HG02571 (cell line): ENCODE results near the gene IDH3G.

Source experiments
- ATAC-seq: cut with Tn5 transposase; IDR thresholded peaks from one replicate; pipeline ENCODE4 v1.9.1; 2021; ENCODE audit warnings: mild to moderate bottlenecking, moderate library complexity; ENCODE audit not compliant: unreplicated experiment

Gene IDH3G

GRCh38 chrX:153773741-153774575 lies 20.2 kb downstream of the IDH3G start:
- ATAC-seq, result no peak

- no peak for ATAC-seq
These were observed 21.0 kb downstream of the IDH3G start for GRCh38 chrX:153773218-153773611.

- no peak for ATAC-seq
These were observed 21.6 kb downstream of the IDH3G start for GRCh38 chrX:153772316-153773217.

- ATAC-seq, result no peak
These were observed 22.5 kb downstream of the IDH3G start for GRCh38 chrX:153771415-153772315.

- no peak for ATAC-seq
These were observed 23.4 kb downstream of the IDH3G start for GRCh38 chrX:153770601-153771414.

GRCh38 chrX:153769865-153770600 lies 24.1 kb downstream of the IDH3G start:
- no peak for ATAC-seq

GRCh38 chrX:153769158-153769864 lies 24.9 kb downstream of the IDH3G start:
- ATAC-seq, result no peak

GRCh38 chrX:153768311-153769157 lies 25.6 kb downstream of the IDH3G start:
- ATAC-seq, result no peak

- ATAC-seq, result no peak
These were observed 26.5 kb downstream of the IDH3G start for GRCh38 chrX:153767674-153768055.

GRCh38 chrX:153766871-153767673 lies 27.1 kb downstream of the IDH3G start:
- no peak for ATAC-seq

GRCh38 chrX:153766098-153766817 lies 27.9 kb downstream of the IDH3G start:
- no peak for ATAC-seq

GRCh38 chrX:153765138-153766079 lies 28.8 kb downstream of the IDH3G start:
- no peak for ATAC-seq

- ATAC-seq, result no peak
These were observed 29.4 kb downstream of the IDH3G start for GRCh38 chrX:153764786-153765137.

GRCh38 chrX:153763989-153764755 lies 30.0 kb downstream of the IDH3G start, which contains the start of gene PLXNB3:
TSS of gene PLXNB3 (plus strand) at chrX:153764249. CDS start at chrX:153765536, 1,287 bp downstream.
- ATAC-seq, result peak; percentile 68
